IMR-90 (cell line): ENCODE results near the gene KMT2D.

Experiments
- CEBPB ChIP-seq: IDR thresholded peaks from 2 replicates; pipeline ENCODE4 v1.6.1; 2012; ENCODE audit warnings: low read depth, low read length, improper control_type of control experiment
- FOS ChIP-seq: fragments of 150-350 bp; IDR thresholded peaks from 2 replicates; pipeline ENCODE4 v1.6.1; 2016; ENCODE audit warnings: low read depth, low read length
- MAFK ChIP-seq: IDR thresholded peaks from 2 replicates; pipeline ENCODE4 v1.6.1; 2012; ENCODE audit warnings: low read depth, low read length, improper control_type of control experiment
- MXI1 ChIP-seq: IDR thresholded peaks from 2 replicates; pipeline ENCODE4 v1.6.1; 2012; ENCODE audit warnings: low read depth, mild to moderate bottlenecking, low read length, moderate library complexity, borderline replicate concordance
- NFE2L2 ChIP-seq: fragments of 150-350 bp; IDR thresholded peaks from 2 replicates; pipeline ENCODE4 v1.6.1; 2016; ENCODE audit warnings: low read depth, mild to moderate bottlenecking, low read length
- POLR2A ChIP-seq: IDR thresholded peaks from 2 replicates; pipeline ENCODE4 v1.6.1; 2012; ENCODE audit warnings: mild to moderate bottlenecking, low read depth, low read length
- RAD21 ChIP-seq: IDR thresholded peaks from 2 replicates; pipeline ENCODE4 v1.6.1; 2012; ENCODE audit warnings: low read length, improper control_type of control experiment
- RCOR1 ChIP-seq: IDR thresholded peaks from 2 replicates; pipeline ENCODE4 v1.6.1; 2012; ENCODE audit warnings: mild to moderate bottlenecking, low read length, improper control_type of control experiment; ENCODE audit not compliant: insufficient replicate concordance
- RFX5 ChIP-seq: IDR thresholded peaks from 2 replicates; pipeline ENCODE4 v1.8.0; 2012; ENCODE audit warnings: low read depth, mild to moderate bottlenecking, low read length, moderate library complexity
- SMC3 ChIP-seq: fragments of 150-350 bp; IDR thresholded peaks from 2 replicates; pipeline ENCODE4 v1.6.1; 2016; ENCODE audit warnings: low read depth, mild to moderate bottlenecking, antibody characterized with exemption, low read length, moderate library complexity
- TF ChIP-seq, protein P1 (sequence below): conservative IDR thresholded peaks from 2 replicates; pipeline ENCODE4 v1.5.1; 2012; ENCODE audit warnings: mild to moderate bottlenecking, low read depth, low read length, improper control_type of control experiment
- TF ChIP-seq, protein P2 (sequence below): fragments of 150-350 bp; IDR thresholded peaks from 2 replicates; pipeline ENCODE4 v1.6.1; 2016; ENCODE audit warnings: low read depth, mild to moderate bottlenecking, low read length, moderate library complexity, borderline replicate concordance
- TF ChIP-seq, protein P3 (sequence below): fragments of 150-350 bp; IDR thresholded peaks from 2 replicates; pipeline ENCODE4 v1.6.1; 2017; ENCODE audit warnings: mild to moderate bottlenecking, antibody characterized with exemption, low read length, low read depth

DNA sequence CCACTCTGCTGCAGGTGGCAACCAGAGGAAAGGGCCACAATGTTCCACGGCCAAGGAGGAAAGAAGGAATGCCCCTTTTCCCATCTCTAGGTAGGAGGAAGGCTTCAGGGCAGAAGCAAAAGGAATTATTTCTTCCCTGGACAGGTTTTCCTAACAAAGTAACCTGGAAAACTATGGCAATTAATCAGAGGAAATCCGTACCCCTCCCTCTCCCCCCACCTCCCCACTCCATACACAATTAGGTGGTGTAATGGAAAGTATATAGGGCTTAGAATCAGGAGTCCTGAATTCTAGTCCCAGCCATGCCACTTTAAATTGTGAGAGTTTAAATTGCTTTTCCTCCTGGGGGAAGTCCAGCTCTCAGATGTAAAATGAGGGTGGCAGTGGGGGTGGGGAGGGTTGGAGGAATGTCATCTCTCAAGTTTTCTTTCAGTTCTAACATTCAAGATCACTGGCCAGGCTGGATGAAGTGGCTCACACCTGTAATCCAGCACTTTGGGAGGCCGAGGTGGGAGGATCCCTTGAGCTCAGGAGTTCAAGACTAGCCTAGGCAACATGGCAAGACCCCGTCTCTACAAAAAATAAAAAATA is 32.3 kb upstream of the KMT2D start:
- TF ChIP-seq RCOR1: no peak
- TF ChIP-seq, protein P1, sequence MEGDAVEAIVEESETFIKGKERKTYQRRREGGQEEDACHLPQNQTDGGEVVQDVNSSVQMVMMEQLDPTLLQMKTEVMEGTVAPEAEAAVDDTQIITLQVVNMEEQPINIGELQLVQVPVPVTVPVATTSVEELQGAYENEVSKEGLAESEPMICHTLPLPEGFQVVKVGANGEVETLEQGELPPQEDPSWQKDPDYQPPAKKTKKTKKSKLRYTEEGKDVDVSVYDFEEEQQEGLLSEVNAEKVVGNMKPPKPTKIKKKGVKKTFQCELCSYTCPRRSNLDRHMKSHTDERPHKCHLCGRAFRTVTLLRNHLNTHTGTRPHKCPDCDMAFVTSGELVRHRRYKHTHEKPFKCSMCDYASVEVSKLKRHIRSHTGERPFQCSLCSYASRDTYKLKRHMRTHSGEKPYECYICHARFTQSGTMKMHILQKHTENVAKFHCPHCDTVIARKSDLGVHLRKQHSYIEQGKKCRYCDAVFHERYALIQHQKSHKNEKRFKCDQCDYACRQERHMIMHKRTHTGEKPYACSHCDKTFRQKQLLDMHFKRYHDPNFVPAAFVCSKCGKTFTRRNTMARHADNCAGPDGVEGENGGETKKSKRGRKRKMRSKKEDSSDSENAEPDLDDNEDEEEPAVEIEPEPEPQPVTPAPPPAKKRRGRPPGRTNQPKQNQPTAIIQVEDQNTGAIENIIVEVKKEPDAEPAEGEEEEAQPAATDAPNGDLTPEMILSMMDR: no peak
- TF ChIP-seq MAFK: no peak
- TF ChIP-seq RFX5: no peak
- no peak for TF ChIP-seq POLR2A
- no peak for TF ChIP-seq MXI1
- TF ChIP-seq, protein P2, sequence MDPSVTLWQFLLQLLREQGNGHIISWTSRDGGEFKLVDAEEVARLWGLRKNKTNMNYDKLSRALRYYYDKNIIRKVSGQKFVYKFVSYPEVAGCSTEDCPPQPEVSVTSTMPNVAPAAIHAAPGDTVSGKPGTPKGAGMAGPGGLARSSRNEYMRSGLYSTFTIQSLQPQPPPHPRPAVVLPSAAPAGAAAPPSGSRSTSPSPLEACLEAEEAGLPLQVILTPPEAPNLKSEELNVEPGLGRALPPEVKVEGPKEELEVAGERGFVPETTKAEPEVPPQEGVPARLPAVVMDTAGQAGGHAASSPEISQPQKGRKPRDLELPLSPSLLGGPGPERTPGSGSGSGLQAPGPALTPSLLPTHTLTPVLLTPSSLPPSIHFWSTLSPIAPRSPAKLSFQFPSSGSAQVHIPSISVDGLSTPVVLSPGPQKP: no peak
- TF ChIP-seq RAD21: no peak
- TF ChIP-seq FOS: no peak
- TF ChIP-seq, protein P3, sequence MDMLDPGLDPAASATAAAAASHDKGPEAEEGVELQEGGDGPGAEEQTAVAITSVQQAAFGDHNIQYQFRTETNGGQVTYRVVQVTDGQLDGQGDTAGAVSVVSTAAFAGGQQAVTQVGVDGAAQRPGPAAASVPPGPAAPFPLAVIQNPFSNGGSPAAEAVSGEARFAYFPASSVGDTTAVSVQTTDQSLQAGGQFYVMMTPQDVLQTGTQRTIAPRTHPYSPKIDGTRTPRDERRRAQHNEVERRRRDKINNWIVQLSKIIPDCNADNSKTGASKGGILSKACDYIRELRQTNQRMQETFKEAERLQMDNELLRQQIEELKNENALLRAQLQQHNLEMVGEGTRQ: no peak
- TF ChIP-seq CEBPB: no peak
- no peak for TF ChIP-seq SMC3
- TF ChIP-seq NFE2L2: no peak
